Transverse colon (tissue), 4 donors: ENCODE data around the gene HYI. TPM values are rescaled to one million over a fixed set of nuclear protein-coding genes. Genes with fewer than 3 reads are reported as not detected.

Source experiments
- DNase-seq: peaks from one replicate; pipeline ENCODE4 v3.0.0-alpha.2; 2019
- H3K27ac ChIP-seq, 4 donors: fragments of 200-600 bp; sonication (generic); 2 replicates each; pipeline ENCODE4 v1.5.1; 2016 to 2018; ENCODE audit warnings: inconsistent platforms in 4 of 4
- H3K27me3 ChIP-seq: fragments of 200-600 bp; sonication (generic); 2 replicates; pipeline ENCODE4 v1.5.1; 2017; ENCODE audit warnings: inconsistent platforms
- H3K36me3 ChIP-seq, 4 donors: fragments of 200-600 bp; sonication (generic); 2 replicates each; pipeline ENCODE4 v1.5.1; 2017 to 2019; ENCODE audit warnings: inconsistent platforms in 4 of 4
- H3K4me1 ChIP-seq, 4 donors: fragments of 200-600 bp; sonication (generic); 2 replicates each; pipeline ENCODE4 v1.5.1; 2017 to 2020; ENCODE audit warnings: inconsistent platforms in 4 of 4
- H3K4me3 ChIP-seq, 4 donors: fragments of 200-600 bp; sonication (generic); 1 replicate in 1 of 4; 2 replicates in 3 of 4; pipeline versions ENCODE4 v1.5.1 to v1.6.1; 2017 to 2019; ENCODE audit warnings: inconsistent platforms in 4 of 4
- H3K9me3 ChIP-seq, 2 donors: fragments of 200-600 bp; sonication (generic); 2 replicates each; pipeline ENCODE4 v1.5.1; 2017 to 2019; ENCODE audit warnings: inconsistent platforms in 2 of 2
- EP300 ChIP-seq: sonication (generic); formaldehyde crosslinking; IDR thresholded peaks from one replicate; pipeline ENCODE4 v1.6.1; 2017; ENCODE audit warnings: antibody characterized with exemption, low read depth
- POLR2A ChIP-seq: fragments of 450-650 bp; IDR thresholded peaks from one replicate; pipeline ENCODE4 v1.6.1; 2016; ENCODE audit warnings: antibody characterized with exemption, mild to moderate bottlenecking, moderate library complexity
- POLR2AphosphoS5 ChIP-seq, 3 donors: sonication (generic); formaldehyde crosslinking; IDR thresholded peaks; one replicate each; pipeline ENCODE4 v1.6.1; 2016; ENCODE audit warnings: antibody characterized with exemption in 3 of 3
- WGBS, 2 donors: methylation state at CpG; one replicate each; pipeline ENCODE4 v1.1.5; 2018; ENCODE audit warnings: low coverage in 1 of 2; 5-methylcytosine and 5-hydroxymethylcytosine counted together
- in situ Hi-C, 4 donors: fragments of 200-750 bp; cut with MboI; loops; one replicate each; pipeline versions ENCODE4 v1.15.0 to v1.15.1; 2017; ENCODE audit warnings: low sequenced_read_pairs in 3 of 4, low pct_ligation_motif_present in 1 of 4, low pct_unique_long_range_greater_than_20kb in 1 of 4
- intact Hi-C: fragments of 100-400 bp; cut with DNase I; formaldehyde crosslinking; loops from one replicate; pipeline ENCODE4 v1.15.1; 2023; ENCODE audit warnings: low total_unique reads
- total RNA-seq, 4 donors: library from RNA; depleted of rRNA; stranded (reverse); fragments of >200 nt; gene quantifications; one replicate each; pipeline ENCODE4 v1.1.0, GENCODE V29; 2016
- TF ChIP-seq, protein P1 (sequence below), 5 experiments: fragments of 200-600 bp in 3 of 5; fragments of 450-650 bp in 2 of 5; sonication (generic) in 3 of 5; IDR thresholded peaks; 1 replicate in 2 of 5; 2 replicates in 3 of 5; pipeline ENCODE4 v1.5.1; 2016 to 2017; ENCODE audit warnings: antibody characterized with exemption in 5 of 5, inconsistent platforms in 3 of 5, mild to moderate bottlenecking in 2 of 5, moderate library complexity in 1 of 5

HYI gene
- total RNA-seq, 4 donors from 2014 or later = 71.1 to 126 (median 119) TPM

GRCh38 chr1:43448955-43449707 lies 4.6 kb downstream of the HYI start:
- TF ChIP-seq, protein P1, sequence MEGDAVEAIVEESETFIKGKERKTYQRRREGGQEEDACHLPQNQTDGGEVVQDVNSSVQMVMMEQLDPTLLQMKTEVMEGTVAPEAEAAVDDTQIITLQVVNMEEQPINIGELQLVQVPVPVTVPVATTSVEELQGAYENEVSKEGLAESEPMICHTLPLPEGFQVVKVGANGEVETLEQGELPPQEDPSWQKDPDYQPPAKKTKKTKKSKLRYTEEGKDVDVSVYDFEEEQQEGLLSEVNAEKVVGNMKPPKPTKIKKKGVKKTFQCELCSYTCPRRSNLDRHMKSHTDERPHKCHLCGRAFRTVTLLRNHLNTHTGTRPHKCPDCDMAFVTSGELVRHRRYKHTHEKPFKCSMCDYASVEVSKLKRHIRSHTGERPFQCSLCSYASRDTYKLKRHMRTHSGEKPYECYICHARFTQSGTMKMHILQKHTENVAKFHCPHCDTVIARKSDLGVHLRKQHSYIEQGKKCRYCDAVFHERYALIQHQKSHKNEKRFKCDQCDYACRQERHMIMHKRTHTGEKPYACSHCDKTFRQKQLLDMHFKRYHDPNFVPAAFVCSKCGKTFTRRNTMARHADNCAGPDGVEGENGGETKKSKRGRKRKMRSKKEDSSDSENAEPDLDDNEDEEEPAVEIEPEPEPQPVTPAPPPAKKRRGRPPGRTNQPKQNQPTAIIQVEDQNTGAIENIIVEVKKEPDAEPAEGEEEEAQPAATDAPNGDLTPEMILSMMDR (IDR thresholded peaks at IDR 0.05) = no peak
- no peak for TF ChIP-seq POLR2AphosphoS5 (IDR thresholded peaks at IDR 0.05)
- TF ChIP-seq POLR2A = no peak
- Histone ChIP-seq H3K27ac (no peak overlapping the region), H3K9me3 (no peaks in the 10 kb centered on the region), H3K4me3 (no peak overlapping the region), H3K36me3 (peaks cover 0 to 40% (median 6%) of the 10 kb centered on the region in 4 donors), H3K27me3 (no peaks in the 10 kb centered on the region), H3K4me1 (peaks cover 0 to 15% (median 7%) of the 10 kb centered on the region in 4 donors)
- DNase-seq = no peak
- WGBS, 2 donors = 89% methylated on average over 11 of the region's 11 CpGs; no CpG with 5 or more reads in 1 of the 2 donors
- in situ Hi-C loops (loop anchor here in 1 of 4 donors (25.0 kb wide), 1 partner anchor 188 kb away; no protein-coding TSS in a partner anchor), intact Hi-C loops (no loop called here)

DNA sequence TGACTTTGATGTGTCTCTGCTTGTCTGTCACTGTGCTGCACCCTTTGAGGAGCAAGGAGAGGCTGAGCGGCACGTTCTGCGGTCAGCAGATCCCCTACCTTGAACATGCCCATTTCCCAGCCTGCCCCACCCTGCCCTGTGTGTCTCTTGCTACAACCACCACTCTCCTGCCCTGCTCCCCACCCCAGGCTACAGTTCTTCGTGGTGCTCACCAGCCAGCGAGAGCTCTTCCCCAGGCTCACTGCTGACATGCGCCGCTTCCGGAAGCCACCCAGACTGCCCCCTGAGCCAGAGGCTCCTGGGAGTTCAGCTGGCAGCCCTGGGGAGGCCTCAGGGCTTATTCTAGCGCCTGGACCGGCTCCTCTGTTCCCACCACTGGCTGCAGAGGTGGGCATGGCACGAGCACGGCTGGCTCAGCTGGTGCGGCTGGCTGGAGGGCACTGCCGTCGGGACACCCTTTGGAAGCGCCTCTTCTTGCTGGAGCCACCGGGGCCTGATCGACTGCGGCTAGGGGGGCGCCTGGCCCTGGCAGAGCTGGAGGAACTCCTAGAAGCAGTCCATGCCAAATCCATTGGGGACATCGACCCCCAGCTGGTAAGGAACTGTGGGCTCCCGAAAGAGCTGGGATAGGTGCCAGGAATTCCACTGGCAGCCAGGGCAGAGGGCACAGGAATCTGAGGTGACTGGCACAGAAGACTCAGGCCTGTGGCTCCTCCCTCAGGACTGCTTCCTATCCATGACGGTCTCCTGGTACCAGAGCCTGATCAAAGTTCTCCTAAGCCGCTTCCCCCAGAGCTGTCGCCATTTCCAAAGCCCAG lies 5.6 kb downstream of the HYI start:
- intact Hi-C loops = no loop called here
- in situ Hi-C loops = loop anchor here in 1 of 4 donors (25.0 kb wide), 1 partner anchor 189 kb away; no protein-coding TSS in a partner anchor
- peaks cover 0 to 44% (median 11%) of the 10 kb centered on the region in 4 donors for H3K36me3 ChIP-seq

GRCh38 chr1:43446881-43447835 lies 6.6 kb downstream of the HYI start:
- Histone ChIP-seq H3K27me3 (no peaks in the 10 kb centered on the region), H3K4me1 (no peaks in the 10 kb centered on the region), H3K4me3 (no peak overlapping the region), H3K9me3 (no peaks in the 10 kb centered on the region), H3K36me3 (peaks cover 0 to 48% (median 11%) of the 10 kb centered on the region in 4 donors), H3K27ac (no peak overlapping the region)
- intact Hi-C loops = no loop called here
- TF ChIP-seq POLR2A (no peak), EP300 (no peak), POLR2AphosphoS5 (IDR thresholded peaks at IDR 0.05) (no peak)
- TF ChIP-seq, protein P1 (IDR thresholded peaks at IDR 0.05) = no peak
- DNase-seq = peak; percentile 6
- 92% methylated on average over 18 of the region's 19 CpGs; no CpG with 5 or more reads in 1 of the 2 donors for WGBS, 2 donors
- in situ Hi-C loops = loop anchor here in 1 of 4 donors (25.0 kb wide), 1 partner anchor 190 kb away; no protein-coding TSS in a partner anchor

More for the DNA sequence above, 5.6 kb downstream of the HYI start:
- H3K4me3 ChIP-seq = no peak overlapping the region
- no peak overlapping the region for H3K27ac ChIP-seq
- H3K27me3 ChIP-seq = no peaks in the 10 kb centered on the region
- no peak for TF ChIP-seq POLR2A
- TF ChIP-seq EP300 = no peak
- peaks cover 0 to 9% (median 3%) of the 10 kb centered on the region in 4 donors for H3K4me1 ChIP-seq
- DNase-seq = peak; percentile 5
- 87% methylated on average over 23 of the region's 25 CpGs; no CpG with 5 or more reads in 1 of the 2 donors for WGBS, 2 donors
- H3K9me3 ChIP-seq = no peaks in the 10 kb centered on the region

- H3K9me3 ChIP-seq = no peaks in the 10 kb centered on the region
- H3K4me3 ChIP-seq = no peak overlapping the region
- no peaks in the 10 kb centered on the region for H3K27me3 ChIP-seq
- DNase-seq = peak; percentile 1
- 93% methylated on average over 4 of the region's 4 CpGs; no CpG with 5 or more reads in 1 of the 2 donors for WGBS, 2 donors
- no peak for TF ChIP-seq EP300
- no peak for TF ChIP-seq POLR2AphosphoS5 (IDR thresholded peaks at IDR 0.05)
- TF ChIP-seq POLR2A = no peak
- TF ChIP-seq, protein P1 (IDR thresholded peaks at IDR 0.05) = no peak
- peaks cover 0 to 48% (median 11%) of the 10 kb centered on the region in 4 donors for H3K36me3 ChIP-seq
- no peaks in the 10 kb centered on the region for H3K4me1 ChIP-seq
- H3K27ac ChIP-seq = no peak overlapping the region
- intact Hi-C loops (no loop called here), in situ Hi-C loops (loop anchor here in 1 of 4 donors (25.0 kb wide), 1 partner anchor 191 kb away; no protein-coding TSS in a partner anchor)
These were observed 7.4 kb downstream of the HYI start for GRCh38 chr1:43446388-43446740.
